Astrocyte (in vitro differentiated cells and primary cell): Measurements from ENCODE around the gene CACNA1H. TPM values are rescaled to one million over a fixed set of nuclear protein-coding genes. Genes with fewer than 3 reads are reported as not detected.
A peak's percentile ranks its signal among the peaks of the same experiment; 100 is the strongest.

Experiments used
- DNase-seq: peaks from one replicate; pipeline ENCODE4 v3.0.0-alpha.2; 2010; ENCODE audit warnings: low read depth
- FAIRE-seq: peaks from 2 replicates; lab custom pipeline; 2011; peaks lifted over from hg19 to GRCh38; lab: Jason Lieb, UNC
- H2AFZ ChIP-seq: 2 replicates; pipeline ENCODE4 v1.6.0; 2012; ENCODE audit warnings: low read depth, low read length, inconsistent platforms
- H3K27ac ChIP-seq: 2 replicates; pipeline ENCODE4 v1.5.1; 2011; ENCODE audit warnings: low read depth, low read length, inconsistent platforms
- H3K27me3 ChIP-seq: 2 replicates; pipeline ENCODE4 v1.6.0; 2011; ENCODE audit warnings: low read length, inconsistent platforms; ENCODE audit not compliant: insufficient read depth
- H3K36me3 ChIP-seq: 2 replicates; pipeline ENCODE4 v1.5.1; 2011; ENCODE audit warnings: low read length, inconsistent platforms; ENCODE audit not compliant: insufficient read depth
- H3K4me1 ChIP-seq: 2 replicates; pipeline ENCODE4 v1.5.1; 2011; ENCODE audit warnings: low read length, inconsistent platforms; ENCODE audit not compliant: insufficient read depth
- H3K4me2 ChIP-seq: 2 replicates; pipeline ENCODE4 v1.6.0; 2012; ENCODE audit warnings: low read length, inconsistent platforms
- H3K4me3 ChIP-seq: 2 replicates; pipeline ENCODE4 v1.5.1; 2011; ENCODE audit warnings: low read depth, mild to moderate bottlenecking, low read length, inconsistent platforms; ENCODE audit not compliant: insufficient read depth
- H3K79me2 ChIP-seq: 2 replicates; pipeline ENCODE4 v1.6.0; 2012; ENCODE audit warnings: mild to moderate bottlenecking, low read length, inconsistent platforms; ENCODE audit not compliant: insufficient read depth
- H3K9ac ChIP-seq: 2 replicates; pipeline ENCODE4 v1.6.0; 2012; ENCODE audit warnings: mild to moderate bottlenecking, low read length, inconsistent platforms
- H3K9me3 ChIP-seq: 2 replicates; pipeline ENCODE4 v1.5.1; 2012; ENCODE audit warnings: low read depth, mild to moderate bottlenecking, low read length, inconsistent platforms; ENCODE audit not compliant: insufficient read depth
- H4K20me1 ChIP-seq: 2 replicates; pipeline ENCODE4 v1.6.0; 2012; ENCODE audit warnings: low read length, inconsistent platforms; ENCODE audit not compliant: insufficient read depth
- H3K27ac Mint-ChIP-seq: one replicate; pipeline ENCODE4 v1.8.0; 2021; ENCODE audit warnings: mild to moderate bottlenecking, mixed read lengths; ENCODE audit not compliant: unreplicated experiment
- H3K27me3 Mint-ChIP-seq: one replicate; pipeline ENCODE4 v1.8.0; 2021; ENCODE audit warnings: low read depth, mixed read lengths; ENCODE audit not compliant: unreplicated experiment
- H3K36me3 Mint-ChIP-seq: one replicate; pipeline ENCODE4 v1.8.0; 2021; ENCODE audit warnings: low read depth, mixed read lengths; ENCODE audit not compliant: unreplicated experiment
- H3K4me1 Mint-ChIP-seq: one replicate; pipeline ENCODE4 v1.8.0; 2021; ENCODE audit warnings: low read depth, mixed read lengths; ENCODE audit not compliant: unreplicated experiment
- H3K4me3 Mint-ChIP-seq: one replicate; pipeline ENCODE4 v1.8.0; 2021; ENCODE audit warnings: mild to moderate bottlenecking, moderate library complexity, mixed read lengths; ENCODE audit not compliant: unreplicated experiment
- H3K9me3 Mint-ChIP-seq: one replicate; pipeline ENCODE4 v1.8.0; 2021; ENCODE audit warnings: mild to moderate bottlenecking, mixed read lengths; ENCODE audit not compliant: unreplicated experiment
- EZH2 ChIP-seq: IDR thresholded peaks from 2 replicates; pipeline ENCODE4 v1.6.1; 2012; ENCODE audit warnings: mild to moderate bottlenecking, low read length, inconsistent platforms; ENCODE audit not compliant: insufficient read depth
- total RNA-seq: library from RNA; stranded (reverse); gene quantifications from 2 replicates; pipeline ENCODE4 v1.2.1, GENCODE V29; 2021
- TF ChIP-seq, protein P1 (sequence below): IDR thresholded peaks from 2 replicates; pipeline ENCODE4 v1.5.1; 2011; ENCODE audit warnings: low read depth, mild to moderate bottlenecking, inconsistent platforms, low read length, moderate library complexity; ENCODE audit not compliant: insufficient read depth

The CACNA1H gene
- total RNA-seq, 1 donor from 2014 or later = 21.7 TPM

DNA sequence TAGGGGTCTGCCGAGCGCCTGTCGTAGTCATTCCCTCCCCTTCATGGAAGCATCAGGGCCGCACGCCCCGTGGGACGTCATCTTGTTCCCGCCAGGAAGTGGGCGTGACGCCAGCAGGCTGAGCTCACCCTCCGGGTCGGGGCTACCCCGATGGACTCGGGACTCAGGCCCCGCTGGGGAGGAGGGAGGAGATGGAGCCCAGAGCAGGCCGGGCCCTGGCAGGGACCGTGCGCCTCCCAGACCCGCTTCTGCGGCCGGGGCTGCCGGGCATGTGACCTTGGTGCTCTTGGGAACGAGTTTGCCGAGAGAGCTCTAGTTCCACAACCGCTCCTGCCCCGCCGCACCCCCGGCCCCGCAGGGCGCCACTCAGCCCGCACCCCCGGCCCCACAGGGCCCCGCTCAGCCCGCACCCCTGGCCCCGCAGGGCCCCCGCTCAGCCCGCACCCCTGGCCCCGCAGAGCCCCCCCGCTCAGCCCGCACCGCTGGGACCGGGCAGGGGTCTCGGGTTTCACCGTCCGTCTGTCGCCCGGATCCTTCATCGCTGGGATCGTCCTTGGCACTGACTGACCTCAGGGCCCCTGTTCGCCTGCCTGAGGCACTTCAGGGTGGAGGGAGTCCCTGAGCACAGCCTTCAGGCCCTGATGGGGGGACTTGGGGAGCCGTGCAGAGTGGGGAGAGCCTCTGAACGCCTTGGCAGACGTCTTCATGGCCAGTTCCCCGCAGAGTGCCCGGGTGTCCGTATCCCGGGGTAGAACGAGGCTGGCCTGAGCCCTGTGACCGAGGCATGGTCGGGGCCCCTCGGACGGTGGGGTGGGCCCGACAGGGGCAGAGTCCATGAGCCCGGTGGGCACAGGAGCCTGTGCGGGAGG, 5.8 kb downstream of the CACNA1H start:
- peaks cover 2% of the 10 kb centered on the region for H3K36me3 Mint-ChIP-seq

DNA sequence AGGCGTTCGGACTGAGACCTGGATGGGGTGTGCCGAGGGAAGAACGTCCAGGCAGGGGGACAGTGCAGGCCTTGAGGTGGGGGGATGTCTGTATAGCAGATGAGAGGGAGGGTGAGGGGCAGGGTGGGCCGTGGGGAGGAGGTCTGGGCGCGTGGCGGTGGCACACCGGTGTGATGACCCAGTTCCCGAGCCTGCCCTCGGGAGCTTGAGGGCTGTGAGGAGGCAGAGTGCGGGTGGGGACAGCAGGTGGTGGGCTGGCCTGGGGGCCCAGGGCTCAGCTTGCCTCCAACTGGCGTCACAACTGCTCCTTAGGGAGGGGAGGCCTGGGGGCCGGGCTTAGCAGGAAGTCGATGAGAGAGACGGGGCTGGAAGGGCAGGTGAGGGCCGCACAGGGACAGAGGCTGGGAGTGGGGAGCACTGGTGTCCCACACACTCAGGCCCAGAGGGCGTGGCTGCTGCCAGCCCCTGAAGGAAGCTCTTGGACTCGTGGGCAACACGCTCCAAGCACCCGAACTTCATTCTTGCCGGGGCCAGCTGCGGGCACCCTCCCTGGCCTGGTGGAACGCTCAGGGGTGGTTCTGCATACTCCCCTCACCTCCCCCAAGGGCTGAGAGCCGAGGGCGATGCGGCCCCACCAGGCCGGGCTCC, 6.5 kb downstream of the CACNA1H start:
- no peak overlapping the region for H3K9ac ChIP-seq
- Mint-ChIP-seq H3K9me3 (no peaks in the 10 kb centered on the region), H3K27ac (no peak overlapping the region), H3K4me1 (peaks cover 6% of the 10 kb centered on the region), H3K4me3 (no peak overlapping the region), H3K27me3 (no peaks in the 10 kb centered on the region), H3K36me3 (peaks cover 2% of the 10 kb centered on the region)
- H3K27ac ChIP-seq = no peak overlapping the region
- H3K4me2 ChIP-seq = peak overlapping the region; percentile 60
- no peaks in the 10 kb centered on the region for H3K9me3 ChIP-seq
- TF ChIP-seq, protein P1, sequence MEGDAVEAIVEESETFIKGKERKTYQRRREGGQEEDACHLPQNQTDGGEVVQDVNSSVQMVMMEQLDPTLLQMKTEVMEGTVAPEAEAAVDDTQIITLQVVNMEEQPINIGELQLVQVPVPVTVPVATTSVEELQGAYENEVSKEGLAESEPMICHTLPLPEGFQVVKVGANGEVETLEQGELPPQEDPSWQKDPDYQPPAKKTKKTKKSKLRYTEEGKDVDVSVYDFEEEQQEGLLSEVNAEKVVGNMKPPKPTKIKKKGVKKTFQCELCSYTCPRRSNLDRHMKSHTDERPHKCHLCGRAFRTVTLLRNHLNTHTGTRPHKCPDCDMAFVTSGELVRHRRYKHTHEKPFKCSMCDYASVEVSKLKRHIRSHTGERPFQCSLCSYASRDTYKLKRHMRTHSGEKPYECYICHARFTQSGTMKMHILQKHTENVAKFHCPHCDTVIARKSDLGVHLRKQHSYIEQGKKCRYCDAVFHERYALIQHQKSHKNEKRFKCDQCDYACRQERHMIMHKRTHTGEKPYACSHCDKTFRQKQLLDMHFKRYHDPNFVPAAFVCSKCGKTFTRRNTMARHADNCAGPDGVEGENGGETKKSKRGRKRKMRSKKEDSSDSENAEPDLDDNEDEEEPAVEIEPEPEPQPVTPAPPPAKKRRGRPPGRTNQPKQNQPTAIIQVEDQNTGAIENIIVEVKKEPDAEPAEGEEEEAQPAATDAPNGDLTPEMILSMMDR = no peak
- no peak for TF ChIP-seq EZH2
- FAIRE-seq = no peak
- no peak overlapping the region for H2AFZ ChIP-seq
- peaks cover 81% of the 10 kb centered on the region for H4K20me1 ChIP-seq
- no peak overlapping the region for H3K4me3 ChIP-seq
- no peak for DNase-seq
- H3K79me2 ChIP-seq = peaks cover 18% of the 10 kb centered on the region
- H3K4me1 ChIP-seq = peaks cover 48% of the 10 kb centered on the region
- H3K27me3 ChIP-seq = no peaks in the 10 kb centered on the region
- no peaks in the 10 kb centered on the region for H3K36me3 ChIP-seq

More for the DNA sequence above, 5.8 kb downstream of the CACNA1H start:
- Histone ChIP-seq H3K9ac (no peak overlapping the region), H3K4me2 (no peak overlapping the region), H3K4me3 (no peak overlapping the region), H3K9me3 (no peaks in the 10 kb centered on the region), H3K4me1 (peaks cover 44% of the 10 kb centered on the region), H3K79me2 (peaks cover 18% of the 10 kb centered on the region), H3K27me3 (no peaks in the 10 kb centered on the region), H2AFZ (no peak overlapping the region), H3K36me3 (no peaks in the 10 kb centered on the region), H3K27ac (no peak overlapping the region), H4K20me1 (peaks cover 77% of the 10 kb centered on the region)
- Mint-ChIP-seq H3K4me1 (no peaks in the 10 kb centered on the region), H3K27me3 (no peaks in the 10 kb centered on the region), H3K9me3 (no peaks in the 10 kb centered on the region), H3K4me3 (no peak overlapping the region), H3K27ac (no peak overlapping the region)
- TF ChIP-seq, protein P1 = no peak
- peak; percentile 26 for TF ChIP-seq EZH2
- FAIRE-seq = no peak
- DNase-seq = no peak
